HK-2 (cell line): ENCODE data around the gene PGK1.
"Not testable (repeated sequence)": the region's sequence is repeated elsewhere in the genome, so short reads cannot be mapped to it uniquely, and the experiment has no call there.

Experiments used
- DNase-seq: peaks from one replicate; pipeline ENCODE4 v3.0.0-alpha.2; 2018; ENCODE audit not compliant: unreplicated experiment

PGK1 gene

DNA sequence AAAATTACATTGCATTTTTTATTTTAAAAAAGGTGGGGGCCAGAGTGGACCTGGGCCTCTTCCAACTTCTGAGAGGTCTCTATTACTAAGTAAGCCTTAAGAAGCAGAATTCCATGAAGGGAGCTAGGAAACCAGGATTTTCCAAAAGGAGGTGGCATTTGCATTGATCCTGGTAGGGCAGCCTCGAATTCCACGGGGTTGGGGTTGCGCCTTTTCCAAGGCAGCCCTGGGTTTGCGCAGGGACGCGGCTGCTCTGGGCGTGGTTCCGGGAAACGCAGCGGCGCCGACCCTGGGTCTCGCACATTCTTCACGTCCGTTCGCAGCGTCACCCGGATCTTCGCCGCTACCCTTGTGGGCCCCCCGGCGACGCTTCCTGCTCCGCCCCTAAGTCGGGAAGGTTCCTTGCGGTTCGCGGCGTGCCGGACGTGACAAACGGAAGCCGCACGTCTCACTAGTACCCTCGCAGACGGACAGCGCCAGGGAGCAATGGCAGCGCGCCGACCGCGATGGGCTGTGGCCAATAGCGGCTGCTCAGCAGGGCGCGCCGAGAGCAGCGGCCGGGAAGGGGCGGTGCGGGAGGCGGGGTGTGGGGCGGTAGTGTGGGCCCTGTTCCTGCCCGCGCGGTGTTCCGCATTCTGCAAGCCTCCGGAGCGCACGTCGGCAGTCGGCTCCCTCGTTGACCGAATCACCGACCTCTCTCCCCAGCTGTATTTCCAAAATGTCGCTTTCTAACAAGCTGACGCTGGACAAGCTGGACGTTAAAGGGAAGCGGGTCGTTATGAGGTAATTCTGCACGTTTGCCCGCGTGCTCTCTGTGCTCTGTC is at the start of gene PGK1:
Gene PGK1 (plus strand): TSS at position 626 of the 824 bp plus-strand sequence. CDS start 93 bp downstream, at position 719.
- peak; percentile 97 for DNase-seq

DNA sequence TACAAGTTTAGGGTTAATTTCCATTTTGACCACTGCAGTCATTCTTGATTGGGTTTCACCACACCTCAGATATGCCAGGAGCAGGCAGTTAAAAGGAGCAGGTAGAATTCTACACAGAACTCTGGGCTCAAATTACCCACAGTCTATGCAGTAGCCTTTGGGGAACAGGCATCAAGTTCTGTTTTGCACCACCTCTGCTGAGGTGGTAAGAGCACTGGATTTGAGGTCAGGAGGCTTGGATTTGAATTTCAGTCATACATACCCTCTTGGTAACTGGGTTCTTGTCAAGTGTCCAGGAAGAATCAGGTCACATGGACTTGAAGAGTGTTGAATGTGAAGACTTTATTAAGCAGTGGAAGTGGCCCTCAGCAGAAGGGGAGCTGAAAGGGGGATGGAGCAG is 40.4 kb upstream of the PGK1 start:
- DNase-seq: no peak

DNA sequence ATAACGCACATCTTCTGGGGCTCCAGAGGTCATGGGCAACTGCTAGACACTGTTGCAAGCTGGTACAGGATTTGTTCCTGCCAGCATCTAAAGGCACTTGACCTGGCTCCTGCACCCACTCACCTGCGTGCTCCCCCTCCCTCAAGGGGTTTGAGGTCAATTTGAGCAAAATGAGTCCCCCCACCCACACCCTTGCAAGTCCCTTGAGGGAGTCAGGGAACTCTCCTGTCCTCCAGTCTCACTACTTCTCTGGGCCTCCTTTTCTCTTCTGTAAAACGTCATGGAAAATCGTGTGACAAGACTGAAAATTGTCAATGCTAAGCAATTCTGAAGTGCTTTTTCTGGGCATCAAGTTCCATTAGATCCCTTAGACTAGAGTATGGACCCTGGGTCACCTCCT is 39.9 kb upstream of the PGK1 start:
- no peak for DNase-seq

DNA sequence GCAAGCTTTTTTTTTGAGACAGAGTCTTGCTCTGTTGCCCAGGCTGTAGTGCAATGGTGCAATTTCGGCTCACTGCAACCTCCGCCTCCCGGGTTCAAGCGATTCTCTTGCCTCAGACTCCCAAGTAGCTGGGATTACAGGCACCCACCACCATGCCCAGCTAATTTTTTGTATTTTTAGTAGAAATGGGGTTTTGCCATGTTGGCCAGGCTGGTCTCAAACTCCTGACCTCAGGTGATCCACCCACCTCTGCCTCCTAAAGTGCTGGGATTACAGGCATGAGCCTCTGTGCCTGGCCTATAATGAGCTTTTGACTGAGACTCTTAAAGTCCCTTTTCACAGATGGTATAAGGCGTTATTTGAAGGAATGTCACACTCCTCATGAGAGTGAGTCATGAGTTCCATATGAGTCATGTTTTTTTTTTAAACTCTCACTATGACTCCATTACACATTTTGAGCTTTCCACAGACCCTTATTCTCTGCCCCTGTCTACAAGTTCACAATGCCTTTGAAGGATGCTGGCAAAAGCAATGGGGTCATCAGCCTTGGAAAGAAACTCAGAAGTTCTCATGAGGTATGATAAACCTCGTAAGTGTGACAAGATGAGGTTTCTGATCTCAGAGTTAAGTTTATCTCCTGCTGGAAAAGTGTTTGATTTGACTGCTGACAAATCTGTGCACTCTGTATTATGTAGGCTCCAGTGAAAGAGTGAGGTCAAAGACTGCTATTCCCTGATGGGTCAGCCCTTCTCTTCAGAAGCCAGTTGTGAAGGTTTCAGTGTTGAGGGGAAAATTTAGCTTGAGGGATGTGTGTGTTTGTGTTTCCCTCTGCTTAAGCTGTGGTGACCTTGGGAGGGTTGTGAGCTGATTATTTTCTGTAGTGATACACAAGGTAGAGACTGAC is 39.1 kb upstream of the PGK1 start:
- DNase-seq: peak; percentile 8

DNA sequence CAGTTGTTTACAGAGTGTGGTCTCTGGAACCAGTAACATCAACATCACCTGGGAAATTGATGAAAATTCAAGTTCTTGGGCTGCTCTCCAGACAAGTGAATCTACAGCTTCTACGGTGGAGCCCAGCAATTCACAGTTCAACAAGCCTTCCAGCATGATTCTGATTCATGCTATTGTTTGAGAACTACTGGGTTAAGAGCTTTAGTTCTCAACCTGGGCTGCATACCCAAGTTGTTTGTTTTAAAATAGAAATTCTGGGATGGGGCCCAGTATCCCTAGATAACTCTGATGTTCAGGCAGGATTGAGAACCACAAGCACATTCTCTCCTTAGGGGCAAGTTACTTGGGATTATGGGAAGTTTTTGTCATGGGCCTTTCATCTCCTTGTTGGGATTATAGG is 37.9 kb upstream of the PGK1 start:
- DNase-seq: no peak

DNA sequence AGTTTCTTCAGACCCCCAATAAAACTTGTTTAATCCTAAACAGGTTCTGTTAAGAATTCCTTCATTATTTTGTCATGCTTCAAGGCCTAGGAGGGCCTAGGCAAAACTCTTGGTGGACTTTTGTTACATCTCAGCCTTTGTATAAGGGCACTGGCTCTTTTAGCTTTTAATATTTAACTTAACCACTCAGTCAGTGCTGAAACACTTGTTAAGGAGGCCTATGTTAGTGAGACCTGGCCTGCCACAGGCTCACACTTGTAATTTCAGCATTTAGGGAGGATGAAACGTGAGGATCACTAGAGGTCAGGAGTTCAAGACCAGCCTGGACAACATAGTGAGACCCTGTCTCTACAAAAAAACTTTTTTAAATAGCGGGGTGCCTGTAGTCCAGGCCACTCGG is 32.7 kb upstream of the PGK1 start:
- DNase-seq: no peak

DNA sequence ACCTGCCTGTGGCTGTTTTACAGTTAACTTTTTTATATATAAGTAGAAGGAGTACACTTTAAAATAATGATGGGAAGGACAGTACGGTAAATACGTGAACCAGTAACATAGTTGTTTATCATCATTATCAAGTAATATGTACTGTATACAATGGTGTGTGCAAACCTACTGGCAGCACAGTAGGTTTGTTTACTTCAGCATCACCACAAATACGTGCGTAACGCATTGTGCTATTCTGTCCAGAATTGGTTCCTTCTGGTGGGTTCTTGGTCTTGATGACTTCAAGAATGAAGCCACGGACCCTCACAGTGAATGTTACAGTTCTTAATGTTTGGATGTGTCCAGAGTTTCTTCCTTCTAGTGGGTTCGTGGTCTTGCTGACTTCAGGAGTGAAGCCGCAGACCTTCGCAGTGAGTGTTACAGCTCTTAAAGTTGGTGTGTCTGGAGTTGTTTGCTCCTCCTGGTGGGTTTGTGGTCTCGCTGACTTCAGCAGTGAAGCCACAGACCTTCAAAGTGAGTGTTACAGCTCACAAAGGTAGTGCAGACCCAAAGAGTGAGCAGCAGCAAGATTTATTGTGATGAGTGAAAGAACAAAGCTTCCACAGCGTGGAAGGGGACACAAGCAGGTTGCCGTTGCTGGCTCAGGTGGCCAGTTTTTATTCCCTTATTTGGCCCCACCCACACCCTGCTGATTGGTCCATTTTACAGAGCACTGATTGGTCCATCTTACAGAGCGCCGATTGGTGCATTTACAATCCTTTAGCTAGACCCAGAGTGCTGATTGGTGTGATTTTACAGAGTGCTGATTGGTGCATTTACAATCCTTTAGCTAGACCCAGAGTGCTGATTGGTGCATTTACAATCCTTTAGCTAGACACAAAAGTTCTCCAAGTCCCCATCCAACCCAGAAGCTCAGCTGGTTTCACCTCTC is 30.6 kb upstream of the PGK1 start:
- not testable (repeated sequence) for DNase-seq

DNA sequence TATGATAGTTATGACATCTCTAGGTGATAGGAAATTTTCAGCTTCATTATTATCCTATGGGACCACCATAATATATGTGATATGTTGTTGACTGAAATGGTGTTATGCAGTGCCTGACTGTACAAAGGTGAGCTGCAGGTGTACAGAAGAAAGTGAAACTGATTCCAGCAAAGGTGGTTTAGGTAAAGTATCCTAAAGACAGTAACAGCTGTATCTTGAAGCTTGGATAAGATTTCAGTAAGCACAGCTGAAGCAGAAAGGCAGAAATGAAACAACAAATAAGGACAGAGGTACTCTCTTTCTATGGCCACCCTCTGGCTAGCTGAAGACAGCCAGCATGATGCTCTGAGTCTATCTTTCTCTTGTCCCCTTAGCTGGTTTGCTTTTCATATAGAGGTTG is 30.0 kb upstream of the PGK1 start:
- DNase-seq: no peak

DNA sequence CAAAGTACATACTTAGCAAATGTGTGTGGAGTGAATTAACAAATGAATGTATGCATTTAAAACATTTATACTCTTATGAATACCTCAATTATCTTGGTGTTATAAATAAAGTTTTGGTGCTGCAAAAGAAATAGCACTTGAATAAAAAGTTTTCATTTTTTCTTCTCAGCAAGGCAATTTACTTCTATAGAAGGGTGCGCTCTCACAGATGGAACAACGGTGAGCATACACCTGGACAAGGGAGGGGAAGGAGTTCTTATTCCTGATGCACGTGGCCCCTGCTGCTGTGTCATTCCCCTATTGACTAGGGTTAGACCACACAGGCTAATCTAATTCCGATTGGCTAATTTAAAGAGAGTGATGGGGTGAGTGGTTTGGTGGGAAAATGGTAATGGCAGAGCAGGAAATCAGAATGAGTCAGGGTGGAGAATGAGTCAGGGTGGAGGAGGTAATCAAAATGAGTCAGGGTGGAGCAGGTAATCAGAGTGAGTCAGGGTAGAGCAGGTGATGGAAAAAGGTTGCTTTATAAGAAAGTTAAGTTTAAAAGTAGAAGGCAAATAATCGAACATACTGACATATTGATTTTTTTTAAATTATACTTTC is 28.2 kb upstream of the PGK1 start:
- no peak for DNase-seq

DNA sequence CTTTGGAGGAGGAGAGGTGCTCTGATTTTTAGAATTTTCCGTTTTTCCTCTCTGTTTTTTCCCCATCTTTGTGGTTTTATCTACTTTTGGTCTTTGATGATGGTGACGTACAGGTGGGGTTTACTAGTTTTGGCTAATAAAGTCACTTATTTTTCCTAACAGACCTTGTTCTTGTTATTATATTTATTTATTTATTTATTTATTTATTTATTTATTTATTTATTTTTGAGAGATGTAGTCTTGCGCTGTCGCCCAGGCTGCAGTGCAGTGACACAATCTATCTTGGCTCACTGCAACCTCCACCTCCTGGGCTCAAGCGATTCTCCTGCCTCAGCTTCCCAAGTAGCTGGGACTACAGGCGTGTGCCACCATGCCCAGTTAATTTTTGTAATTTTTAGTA is 22.6 kb upstream of the PGK1 start:
- not testable (repeated sequence) for DNase-seq

DNA sequence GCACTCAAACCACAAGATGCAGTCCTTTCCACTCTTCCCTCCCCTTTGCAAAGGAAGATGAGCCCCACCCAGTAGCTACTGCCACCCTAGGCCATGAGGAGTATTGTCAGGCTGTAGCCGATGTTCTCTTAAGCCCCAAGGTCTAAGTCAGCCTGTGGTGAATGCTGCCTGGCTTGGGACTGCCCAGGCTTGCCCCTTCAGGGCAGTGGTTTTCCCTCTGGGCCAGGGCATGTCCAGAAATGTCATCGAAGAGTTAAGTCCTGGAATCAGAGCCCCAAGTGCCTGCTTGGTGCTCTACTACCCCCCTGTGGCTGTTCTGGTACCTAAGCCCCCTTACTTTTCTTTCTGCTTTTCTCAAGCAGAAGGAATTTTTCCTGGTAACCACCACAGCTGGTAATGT is 11.8 kb upstream of the PGK1 start:
- peak; percentile 50 for DNase-seq

DNA sequence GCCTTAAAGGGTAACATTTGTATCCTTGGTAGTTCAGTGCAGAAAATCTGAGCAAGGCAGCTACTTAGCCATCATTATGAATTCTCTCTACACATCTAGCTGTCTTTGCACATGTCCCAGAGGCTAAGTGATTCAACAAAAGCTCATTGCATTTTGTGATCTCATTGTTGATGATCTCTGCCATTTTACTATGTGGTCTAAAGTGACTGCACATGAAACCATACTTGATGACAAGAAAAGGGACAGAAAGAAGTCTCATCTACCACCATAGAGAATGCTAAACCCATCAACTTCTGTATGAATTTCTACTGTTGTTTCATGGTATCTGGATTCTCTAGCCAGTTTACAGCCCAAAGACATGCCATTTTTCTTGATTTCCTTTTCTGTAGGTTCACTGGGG is 5.9 kb upstream of the PGK1 start:
- DNase-seq: no peak

DNA sequence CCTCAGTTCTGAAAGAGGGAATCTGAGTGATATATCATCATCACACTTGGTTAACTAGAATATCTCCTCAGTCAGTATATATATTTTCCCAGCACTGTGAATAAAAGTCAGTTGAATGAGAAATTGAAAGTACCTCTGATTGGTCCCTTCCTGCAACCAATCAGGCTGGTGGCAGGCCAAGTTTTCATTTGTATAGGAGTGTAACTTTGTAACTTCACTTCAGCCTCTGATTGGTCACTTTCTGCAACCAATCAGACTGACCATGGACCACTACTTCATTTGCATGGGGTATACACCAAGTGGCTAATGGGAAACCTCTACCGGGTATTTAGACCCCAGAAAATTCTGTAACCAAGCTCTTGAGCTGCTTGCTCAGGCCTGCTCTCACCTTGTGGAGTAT is 2.0 kb upstream of the PGK1 start:
- DNase-seq: no peak

DNA sequence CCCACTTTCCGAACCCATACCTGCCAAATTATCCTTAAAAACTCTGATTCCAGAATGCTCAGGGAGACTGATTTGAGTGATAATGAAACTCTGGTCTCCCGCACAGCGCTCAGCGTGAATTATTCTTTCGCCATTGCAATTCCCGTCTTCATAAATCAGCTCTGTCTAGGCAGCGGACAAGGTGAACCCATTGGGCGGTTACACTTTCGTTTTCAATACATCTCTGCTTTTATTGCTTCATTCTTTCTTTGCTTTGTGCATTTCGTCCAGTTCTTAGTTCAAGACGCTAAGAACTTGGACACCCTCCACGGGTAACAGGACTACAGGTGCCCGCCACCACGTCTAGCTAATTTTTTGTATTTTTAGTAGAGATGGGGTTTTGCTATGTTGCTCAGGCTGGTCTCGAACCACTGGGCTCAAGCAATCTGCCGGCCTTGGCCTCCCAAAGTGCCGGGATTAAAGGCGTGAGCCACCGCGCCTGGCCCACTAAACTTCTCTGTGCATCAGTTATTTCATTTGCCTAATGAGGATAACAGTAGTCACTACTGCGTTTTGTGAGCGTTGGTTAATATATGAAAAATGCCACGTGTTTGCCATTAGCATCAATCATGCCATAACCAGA is 936 bp upstream of the PGK1 start:
- no peak for DNase-seq

DNA sequence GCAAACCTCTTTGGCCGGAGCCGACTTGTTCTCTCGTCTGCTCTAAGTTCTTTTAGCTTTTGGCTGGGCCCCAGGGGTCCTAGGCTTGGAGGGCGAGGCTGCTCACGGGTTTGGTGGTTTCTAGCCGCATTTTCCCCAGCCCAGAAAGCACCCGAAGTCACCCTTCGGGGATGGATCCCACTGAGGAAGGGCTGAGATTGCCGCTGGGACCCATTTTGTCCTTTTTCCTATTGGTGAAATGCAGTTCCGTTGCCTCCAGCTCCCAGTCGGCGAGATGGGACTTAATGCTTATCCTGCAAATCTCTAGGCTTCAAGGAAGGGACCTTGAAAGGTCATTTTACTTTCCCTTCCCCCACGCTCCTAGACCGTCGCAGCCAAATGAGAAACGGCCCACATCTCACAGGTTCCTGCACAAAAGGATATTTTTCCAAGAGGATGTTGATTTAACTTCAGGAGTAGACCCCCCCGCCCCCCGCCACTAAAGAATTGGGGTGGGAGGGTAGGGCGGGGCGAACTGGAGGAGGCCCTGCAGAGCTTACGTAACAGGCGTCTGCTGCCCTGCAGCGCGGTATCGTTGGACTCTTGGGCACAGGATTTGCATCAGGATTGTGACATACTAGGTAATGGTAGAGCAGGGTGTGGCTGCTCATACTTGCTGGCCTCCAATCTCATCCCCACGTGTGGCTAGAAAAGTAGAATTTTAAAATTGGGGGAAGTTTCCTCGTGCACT is 564 bp downstream of the PGK1 start:
- DNase-seq: peak; percentile 26

DNA sequence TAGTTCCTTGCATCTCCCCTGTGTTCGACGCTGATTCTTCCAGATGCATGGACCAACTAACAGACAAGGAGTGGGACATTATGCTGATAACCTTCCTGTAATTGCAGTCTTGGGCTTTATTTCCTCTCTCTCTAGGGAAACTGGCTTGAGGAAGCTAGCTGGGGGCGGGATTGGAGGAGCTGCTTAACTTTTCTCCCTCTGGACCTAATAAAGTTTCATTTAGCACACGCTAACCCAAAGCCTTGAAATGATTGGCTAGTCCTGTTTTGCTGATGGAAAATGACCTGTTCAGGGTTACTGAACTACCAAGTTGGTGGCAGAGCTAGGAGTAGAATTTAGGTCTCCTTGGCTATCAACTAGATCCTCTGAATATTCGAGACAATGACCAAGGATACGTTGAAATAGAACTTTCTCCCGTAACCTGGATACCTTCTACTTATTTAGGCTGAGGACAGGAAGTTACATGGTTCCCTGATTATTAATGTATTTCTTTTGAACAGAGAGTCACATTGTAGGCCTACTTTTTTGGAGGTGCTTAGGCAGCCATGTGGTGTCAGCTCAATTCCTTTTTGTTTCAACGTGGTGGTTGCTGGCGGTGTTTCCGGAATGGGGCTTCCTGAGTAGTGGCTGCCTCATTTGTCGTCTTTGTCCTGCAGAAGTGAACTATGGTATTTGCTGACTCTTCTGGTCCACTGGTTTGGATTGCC is 2.0 kb downstream of the PGK1 start:
- no peak for DNase-seq

DNA sequence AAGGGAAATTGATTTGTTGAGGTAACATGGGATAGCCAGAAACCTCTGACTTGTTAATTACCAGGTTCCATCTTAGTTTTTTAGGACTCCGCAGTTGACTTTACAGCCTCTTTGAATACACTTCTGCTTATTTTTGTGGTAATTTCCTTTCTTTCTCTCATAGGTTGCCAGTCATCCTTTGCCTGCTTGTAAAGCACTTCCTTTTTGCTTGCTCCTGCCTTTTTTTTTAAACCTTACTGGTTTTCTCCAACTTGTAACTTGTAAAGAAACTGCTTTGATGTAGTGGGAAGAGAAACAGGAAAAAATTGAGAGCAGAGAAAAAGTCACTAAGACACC is 2.6 kb downstream of the PGK1 start:
- DNase-seq: no peak

DNA sequence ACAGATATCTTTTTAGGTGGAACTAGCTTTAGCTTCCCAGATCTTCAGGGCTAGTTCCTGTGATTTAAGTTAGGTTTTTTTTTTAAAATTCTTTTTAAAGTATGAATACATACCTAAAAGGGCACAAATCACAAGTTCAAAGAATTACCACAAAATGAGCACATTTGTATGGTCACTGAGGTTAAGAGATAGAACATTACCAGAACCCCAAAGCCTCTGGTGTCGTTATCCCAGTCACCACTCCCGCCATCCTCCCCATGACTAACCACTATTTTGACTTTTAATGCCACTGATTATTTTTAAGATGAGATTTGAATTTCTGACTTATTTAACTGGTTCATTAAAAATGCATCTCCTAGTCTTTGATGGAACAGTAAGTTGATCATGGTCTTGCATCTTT is 5.4 kb downstream of the PGK1 start:
- DNase-seq: no peak

DNA sequence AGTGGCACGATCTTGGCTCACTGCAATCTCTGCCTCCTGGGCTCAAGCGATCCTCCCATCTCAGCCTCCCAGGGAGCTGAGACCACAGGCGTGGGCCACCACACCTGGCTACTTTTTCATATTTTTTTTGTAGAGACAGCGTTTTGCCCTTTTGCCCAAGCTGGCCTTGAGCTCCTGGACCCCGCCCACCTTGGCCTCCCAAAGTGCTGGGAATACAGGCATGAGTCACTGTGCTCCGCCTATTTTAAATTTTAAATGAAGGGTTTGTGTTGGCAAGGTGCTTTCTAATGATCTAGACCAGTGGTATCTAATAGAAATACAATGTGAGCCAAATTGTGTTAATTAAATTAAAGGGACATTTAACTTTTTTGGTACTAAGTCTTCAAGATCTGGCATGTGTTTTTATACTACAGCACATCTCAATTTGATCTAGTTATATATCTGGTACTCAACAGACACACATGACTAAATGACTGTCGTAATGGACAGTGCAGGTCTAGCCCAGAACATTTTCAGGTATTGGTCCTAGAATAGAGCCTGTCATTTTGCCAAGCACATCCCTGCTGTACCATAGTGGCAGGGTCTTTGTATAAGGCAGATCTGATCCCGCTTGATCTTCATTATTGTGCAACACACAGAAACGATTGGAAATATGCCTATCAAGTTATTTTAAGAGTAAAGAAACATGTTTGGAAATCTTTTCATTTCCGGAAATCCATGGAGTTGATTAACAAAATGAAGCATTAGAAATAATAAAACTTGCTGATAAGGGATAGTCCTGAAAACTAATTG is 7.3 kb downstream of the PGK1 start:
- no peak for DNase-seq
